GM23248 (cell line): ENCODE results near the gene UQCR10. TPM values are rescaled to one million over a fixed set of nuclear protein-coding genes. Genes with fewer than 3 reads are reported as not detected.

Experiments
- DNase-seq: peaks from one replicate; pipeline ENCODE4 v3.0.0-alpha.2; 2015
- H2AFZ ChIP-seq: fragments of 200-600 bp; sonication (generic); 2 replicates; pipeline ENCODE4 v1.6.1; 2016; ENCODE audit warnings: antibody characterized with exemption
- H3F3A ChIP-seq: fragments of 200-600 bp; sonication (generic); 2 replicates; pipeline ENCODE4 v1.6.1; 2016; ENCODE audit warnings: mild to moderate bottlenecking, antibody characterized with exemption, mixed run types; ENCODE audit not compliant: insufficient read depth
- H3K27ac ChIP-seq: fragments of 200-600 bp; sonication (generic); 2 replicates; pipeline ENCODE4 v1.5.1; 2016; ENCODE audit warnings: mild to moderate bottlenecking
- H3K27me3 ChIP-seq: fragments of 200-600 bp; sonication (generic); replicated peaks from 2 replicates; pipeline ENCODE4 v1.6.1; 2016; ENCODE audit warnings: mild to moderate bottlenecking; ENCODE audit not compliant: insufficient read depth
- H3K36me3 ChIP-seq: fragments of 200-600 bp; sonication (generic); 2 replicates; pipeline ENCODE4 v1.6.1; 2016; ENCODE audit warnings: low read depth, mild to moderate bottlenecking
- H3K4me1 ChIP-seq: fragments of 200-600 bp; sonication (generic); 2 replicates; pipeline ENCODE4 v1.6.1; 2016; ENCODE audit warnings: mild to moderate bottlenecking; ENCODE audit not compliant: insufficient read depth
- H3K4me2 ChIP-seq: fragments of 200-600 bp; sonication (generic); one replicate; pipeline ENCODE4 v1.6.1; 2016; ENCODE audit warnings: mild to moderate bottlenecking; ENCODE audit not compliant: unreplicated experiment
- H3K4me3 ChIP-seq: fragments of 200-600 bp; sonication (generic); 2 replicates; pipeline ENCODE4 v1.5.1; 2016; ENCODE audit warnings: mild to moderate bottlenecking
- H3K79me2 ChIP-seq: fragments of 200-600 bp; sonication (generic); 2 replicates; pipeline ENCODE4 v1.6.1; 2016; ENCODE audit warnings: mild to moderate bottlenecking; ENCODE audit not compliant: insufficient read depth
- H3K9ac ChIP-seq: fragments of 200-600 bp; sonication (generic); 2 replicates; pipeline ENCODE4 v1.6.1; 2016; ENCODE audit warnings: mild to moderate bottlenecking
- H3K9me2 ChIP-seq: fragments of 200-600 bp; sonication (generic); 2 replicates; pipeline ENCODE4 v1.6.1; 2016; ENCODE audit warnings: mixed run types, mild to moderate bottlenecking, moderate library complexity; ENCODE audit not compliant: insufficient read depth
- H3K9me3 ChIP-seq: fragments of 200-600 bp; sonication (generic); one replicate; pipeline ENCODE4 v1.6.1; 2017; ENCODE audit warnings: low read depth
- H4K20me1 ChIP-seq: fragments of 200-600 bp; sonication (generic); 2 replicates; pipeline ENCODE4 v1.6.0; 2016; ENCODE audit not compliant: insufficient read depth
- EZH2 ChIP-seq: fragments of 200-600 bp; sonication (generic); IDR thresholded peaks from 2 replicates; pipeline ENCODE4 v1.6.1; 2018; ENCODE audit warnings: antibody characterized with exemption, mild to moderate bottlenecking; ENCODE audit not compliant: insufficient read depth, poor library complexity, severe bottlenecking
- EZH2phosphoT487 ChIP-seq: fragments of 200-600 bp; sonication (generic); IDR thresholded peaks from 2 replicates; pipeline ENCODE4 v1.6.1; 2018; ENCODE audit warnings: antibody characterized with exemption, moderate library complexity, mild to moderate bottlenecking, low read depth; ENCODE audit not compliant: insufficient read depth
- WGBS, 2 experiments: methylation state at CpG; one replicate each; pipeline ENCODE4 v1.1.6; 2015 to 2017; ENCODE audit warnings: low lambda C conversion rate in 2 of 2, low coverage in 1 of 2; ENCODE audit errors: missing lambda C conversion rate in 2 of 2; 5-methylcytosine and 5-hydroxymethylcytosine counted together
- in situ Hi-C: fragments of 300-500 bp; cut with MboI; formaldehyde crosslinking; loops from 2 replicates; pipeline ENCODE4 v1.15.0; 2020
- polyA plus RNA-seq: library from polyadenylated mRNA; unstranded; fragments of >200 nt; fragmentation: Nextera tagmentation; extraction: Ambion mirVana; gene quantifications from 2 replicates; pipeline ENCODE4 v1.2.1, GENCODE V29; 2016
- total RNA-seq: library from RNA; depleted of rRNA; stranded (reverse); fragments of >200 nt; shearing (Covaris generic); gene quantifications from 2 replicates; pipeline ENCODE4 v1.2.3, GENCODE V29; 2014

The UQCR10 gene
- total and polyA plus RNA-seq, 2 experiments from 2014 or later: 45.0 to 233 TPM

- in situ Hi-C loops: no loop called here
- DNase-seq: no peak
- H4K20me1 ChIP-seq: no peaks in the 10 kb centered on the region
- H2AFZ ChIP-seq: no peak overlapping the region
- H3K27me3 ChIP-seq: no peaks in the 10 kb centered on the region
- TF ChIP-seq EZH2phosphoT487: no peak
- no peak for TF ChIP-seq EZH2
- H3K4me2 ChIP-seq: no peak overlapping the region
- no peak overlapping the region for H3K4me3 ChIP-seq
- H3K9ac ChIP-seq: no peak overlapping the region
- H3K36me3 ChIP-seq: peaks cover 6% of the 10 kb centered on the region; the same call in 1 of the 2 replicates
- peaks cover 13% of the 10 kb centered on the region for H3F3A ChIP-seq
- H3K9me2 ChIP-seq: no peaks in the 10 kb centered on the region
- no peak overlapping the region for H3K27ac ChIP-seq
- 95% methylated on average over 5 of the region's 5 CpGs for WGBS, 2 experiments
- no peaks in the 10 kb centered on the region; the same call in 1 of the 2 replicates for H3K79me2 ChIP-seq
- H3K9me3 ChIP-seq: no peaks in the 10 kb centered on the region
- H3K4me1 ChIP-seq: peaks cover 19% of the 10 kb centered on the region
These were observed 28.5 kb downstream of the UQCR10 start for GRCh38 chr22:29795663-29796062.

- Histone ChIP-seq H3K27me3 (no peaks in the 10 kb centered on the region), H3K9ac (no peak overlapping the region), H3K36me3 (no peaks in the 10 kb centered on the region; the same call in 1 of the 2 replicates), H2AFZ (no peak overlapping the region), H3K9me3 (no peaks in the 10 kb centered on the region), H3K4me1 (peaks cover 19% of the 10 kb centered on the region), H4K20me1 (no peaks in the 10 kb centered on the region), H3K4me2 (no peak overlapping the region), H3K9me2 (no peaks in the 10 kb centered on the region), H3K27ac (no peak overlapping the region), H3F3A (peaks cover 15% of the 10 kb centered on the region), H3K4me3 (no peak overlapping the region), H3K79me2 (no peaks in the 10 kb centered on the region; the same call in 1 of the 2 replicates)
- no peak for TF ChIP-seq EZH2
- no peak for TF ChIP-seq EZH2phosphoT487
- DNase-seq: no peak
- 94 to 95% methylated on average over 3 of the region's 3 CpGs for WGBS, 2 experiments
- in situ Hi-C loops: no loop called here
These were observed 30.2 kb downstream of the UQCR10 start for GRCh38 chr22:29797351-29797750.

DNA sequence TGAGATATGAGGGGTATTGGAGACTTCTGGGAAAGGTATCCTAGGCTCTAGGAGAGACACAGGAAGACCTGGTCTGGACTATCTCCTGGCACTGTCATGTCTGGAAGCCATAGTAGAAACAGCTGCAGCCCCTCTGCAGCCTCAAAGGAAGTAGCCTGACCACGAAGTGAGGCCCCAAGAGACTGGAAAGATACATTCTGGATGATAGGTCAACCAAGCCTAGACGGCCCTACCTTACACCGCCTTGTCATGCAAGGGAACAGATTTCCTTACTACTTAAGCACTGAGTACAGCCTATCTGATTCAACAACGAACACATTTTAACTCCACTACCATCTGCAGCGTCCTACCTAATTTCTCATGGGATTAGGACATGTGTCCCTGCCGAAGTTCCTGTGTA lies 31.1 kb downstream of the UQCR10 start:
- no peaks in the 10 kb centered on the region; the same call in 1 of the 2 replicates for H3K36me3 ChIP-seq
- DNase-seq: no peak
- no peaks in the 10 kb centered on the region; the same call in 1 of the 2 replicates for H3K79me2 ChIP-seq
- WGBS, 2 experiments: 86 to 88% methylated on average over 6 of the region's 6 CpGs
- H3K27me3 ChIP-seq: no peaks in the 10 kb centered on the region
- peaks cover 19% of the 10 kb centered on the region for H3K4me1 ChIP-seq
- H3K4me2 ChIP-seq: peak overlapping the region; percentile 74
- H3F3A ChIP-seq: peaks cover 15% of the 10 kb centered on the region
- no peaks in the 10 kb centered on the region for H4K20me1 ChIP-seq
- no peaks in the 10 kb centered on the region for H3K9me2 ChIP-seq
- H3K9ac ChIP-seq: no peak overlapping the region
- no peak overlapping the region for H3K4me3 ChIP-seq
- no peak overlapping the region for H2AFZ ChIP-seq
- no peaks in the 10 kb centered on the region for H3K9me3 ChIP-seq
- H3K27ac ChIP-seq: no peak overlapping the region
- in situ Hi-C loops: no loop called here
- TF ChIP-seq EZH2 (no peak), EZH2phosphoT487 (no peak)

GRCh38 chr22:29798801-29799200 lies 31.6 kb downstream of the UQCR10 start:
- Histone ChIP-seq H3K27ac (peak overlapping the region; percentile 81), H3K9me2 (no peaks in the 10 kb centered on the region), H3K79me2 (no peaks in the 10 kb centered on the region; the same call in 1 of the 2 replicates), H3K27me3 (no peaks in the 10 kb centered on the region), H2AFZ (peak overlapping the region; percentile 63), H3K4me3 (peak overlapping the region; percentile 42), H4K20me1 (no peaks in the 10 kb centered on the region), H3K9ac (peak overlapping the region; percentile 55), H3K9me3 (no peaks in the 10 kb centered on the region), H3K4me1 (peaks cover 19% of the 10 kb centered on the region), H3F3A (peaks cover 15% of the 10 kb centered on the region), H3K4me2 (peak overlapping the region; percentile 74), H3K36me3 (no peaks in the 10 kb centered on the region; the same call in 1 of the 2 replicates)
- 43 to 48% methylated on average over 2 of the region's 2 CpGs for WGBS, 2 experiments
- no peak for DNase-seq
- TF ChIP-seq EZH2phosphoT487: no peak
- no peak for TF ChIP-seq EZH2
- in situ Hi-C loops: no loop called here

DNA sequence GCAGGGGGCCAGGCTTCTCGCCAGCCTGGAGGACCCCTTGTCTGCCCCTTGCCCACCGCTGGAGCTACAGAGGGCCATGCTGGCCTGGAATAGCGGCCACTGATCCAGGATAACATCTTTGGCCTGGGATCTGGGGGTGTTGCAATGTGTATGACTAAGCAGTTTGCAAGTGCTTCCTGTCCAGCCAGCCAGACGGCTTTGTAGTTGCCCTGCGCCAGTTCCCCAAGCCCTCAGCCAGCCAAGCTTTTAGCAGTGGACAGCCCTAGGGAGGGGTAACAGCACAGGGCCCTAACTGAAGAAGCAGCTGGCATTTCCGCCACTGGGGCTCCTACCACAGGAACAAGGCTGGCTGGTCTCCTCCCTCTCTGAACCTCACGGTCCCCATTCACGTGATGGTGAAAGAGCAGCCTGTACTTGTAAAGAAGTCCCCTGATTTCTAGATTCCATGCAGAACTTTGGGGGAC lies 32.1 kb downstream of the UQCR10 start:
- Histone ChIP-seq H3K4me3 (peak overlapping the region; percentile 42), H3K36me3 (peaks cover 4% of the 10 kb centered on the region; the same call in 1 of the 2 replicates), H3K4me2 (peak overlapping the region; percentile 74), H3K27me3 (no peaks in the 10 kb centered on the region), H3K9me3 (no peaks in the 10 kb centered on the region), H3K9ac (peak overlapping the region; percentile 60), H3F3A (peaks cover 15% of the 10 kb centered on the region), H3K27ac (peak overlapping the region; percentile 81), H3K4me1 (peaks cover 19% of the 10 kb centered on the region), H3K79me2 (no peaks in the 10 kb centered on the region; the same call in 1 of the 2 replicates), H3K9me2 (no peaks in the 10 kb centered on the region), H2AFZ (peak overlapping the region; percentile 63), H4K20me1 (no peaks in the 10 kb centered on the region)
- no peak for TF ChIP-seq EZH2phosphoT487
- in situ Hi-C loops: no loop called here
- WGBS, 2 experiments: 5% methylated on average over 8 of the region's 8 CpGs
- DNase-seq: peak; percentile 98
